BLaER1 (cell line): Measurements from ENCODE around the gene ENPP1.
"Not testable (repeated sequence)": the region's sequence is repeated elsewhere in the genome, so short reads cannot be mapped to it uniquely, and the experiment has no call there.

Experiments used
- H3K27ac ChIP-seq: shearing (Covaris generic); formaldehyde crosslinking; 2 replicates; pipeline ENCODE4 v1.8.1; 2022
- H3K27me3 ChIP-seq: shearing (Covaris generic); formaldehyde crosslinking; 2 replicates; pipeline ENCODE4 v1.8.1; 2022
- H3K36me3 ChIP-seq: shearing (Covaris generic); formaldehyde crosslinking; 2 replicates; pipeline ENCODE4 v1.8.1; 2022
- H3K4me1 ChIP-seq: shearing (Covaris generic); formaldehyde crosslinking; 2 replicates; pipeline ENCODE4 v1.8.1; 2022
- H3K4me2 ChIP-seq: shearing (Covaris generic); formaldehyde crosslinking; 2 replicates; pipeline ENCODE4 v1.8.1; 2022
- H3K4me3 ChIP-seq: shearing (Covaris generic); formaldehyde crosslinking; 2 replicates; pipeline ENCODE4 v1.8.1; 2022
- H3K9ac ChIP-seq: shearing (Covaris generic); formaldehyde crosslinking; 2 replicates; pipeline ENCODE4 v1.8.1; 2022
- H3K9me3 ChIP-seq: shearing (Covaris generic); formaldehyde crosslinking; 2 replicates; pipeline ENCODE4 v1.8.1; 2022
- H4K20me1 ChIP-seq: shearing (Covaris generic); formaldehyde crosslinking; 2 replicates; pipeline ENCODE4 v1.8.1; 2022
- Cebpa-rat ChIP-seq: shearing (Covaris generic); IDR thresholded peaks from 2 replicates; pipeline ENCODE4 v1.8.1; 2022

Gene ENPP1

DNA sequence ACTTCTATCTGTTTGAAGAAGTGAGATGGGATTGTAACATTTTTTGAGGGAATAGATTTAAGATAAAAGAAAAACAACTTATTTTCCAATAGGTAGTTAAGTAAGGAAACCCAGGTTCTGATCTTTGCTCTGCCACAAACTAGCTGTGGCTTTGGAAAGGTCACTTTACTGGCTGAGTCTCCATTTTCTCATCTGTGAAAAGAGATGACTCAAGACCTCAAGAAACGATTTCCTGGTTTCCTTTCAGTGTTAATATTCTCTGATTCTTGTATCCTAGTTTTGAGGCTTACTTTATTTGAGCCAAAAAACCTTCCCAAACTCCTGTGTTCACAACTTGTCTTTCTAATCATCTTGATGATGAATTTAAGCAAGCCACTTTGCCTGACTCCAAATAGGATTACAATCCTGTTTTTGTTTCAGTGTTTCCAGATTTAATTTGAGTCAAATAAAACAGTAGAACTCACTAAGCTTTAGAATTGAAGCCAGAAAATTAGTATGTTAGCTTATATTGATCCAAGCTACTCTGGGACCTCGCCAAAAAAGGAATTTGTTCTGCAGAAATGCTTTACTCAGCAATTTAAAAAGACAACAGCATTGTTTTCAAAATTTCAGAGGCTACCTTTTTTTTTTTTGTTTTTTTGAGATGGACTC is 51.1 kb downstream of the ENPP1 start:
- no peak overlapping the region for H3K27ac ChIP-seq
- no peaks in the 10 kb centered on the region for H3K27me3 ChIP-seq
- H3K36me3 ChIP-seq = no peaks in the 10 kb centered on the region
- no peaks in the 10 kb centered on the region for H4K20me1 ChIP-seq
- no peak overlapping the region for H3K4me3 ChIP-seq
- H3K9me3 ChIP-seq = no peaks in the 10 kb centered on the region
- H3K4me2 ChIP-seq = no peak overlapping the region
- TF ChIP-seq Cebpa-rat = no peak
- no peak overlapping the region for H3K9ac ChIP-seq
- no peaks in the 10 kb centered on the region for H3K4me1 ChIP-seq

DNA sequence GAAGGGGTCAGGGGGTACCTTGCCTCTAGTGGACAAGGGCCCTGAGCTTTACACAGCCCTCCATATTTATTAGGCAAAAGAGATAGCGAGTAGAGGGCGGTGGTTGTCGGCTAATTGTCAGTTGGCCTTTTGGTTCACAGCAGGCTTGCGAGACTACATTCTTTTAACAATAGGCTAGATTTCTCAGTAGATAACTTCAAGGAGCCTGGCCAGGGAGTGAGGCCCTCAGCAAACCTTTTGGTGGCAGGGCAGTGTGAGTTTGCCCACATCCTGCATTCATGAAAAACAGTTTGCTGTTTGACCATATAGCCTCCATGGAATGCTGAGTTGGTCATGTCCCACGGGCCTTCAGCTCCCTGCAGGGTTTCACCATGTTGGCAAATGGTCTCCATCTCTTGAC is 51.8 kb downstream of the ENPP1 start:
- not testable (repeated sequence) for H3K27ac ChIP-seq, H3K4me2 ChIP-seq, H3K4me3 ChIP-seq, H3K36me3 ChIP-seq, H3K27me3 ChIP-seq, H3K9ac ChIP-seq, H3K4me1 ChIP-seq, H3K9me3 ChIP-seq, H4K20me1 ChIP-seq

DNA sequence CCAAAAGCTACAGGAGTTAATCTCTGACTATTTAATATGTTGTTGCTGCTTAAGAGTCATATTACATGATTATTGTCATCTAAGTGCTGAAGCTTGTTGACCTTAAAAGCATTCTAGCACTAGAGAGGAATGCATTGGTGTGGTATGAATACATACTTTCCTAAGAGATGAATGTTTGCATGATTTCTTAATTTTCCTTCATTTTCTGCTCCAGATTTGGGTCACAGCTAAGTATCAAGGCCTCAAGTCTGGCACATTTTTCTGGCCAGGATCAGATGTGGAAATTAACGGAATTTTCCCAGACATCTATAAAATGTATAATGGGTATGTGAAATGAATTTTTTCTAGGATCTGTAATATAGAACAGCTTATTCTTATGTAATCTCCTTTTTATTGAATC is 53.6 kb downstream of the ENPP1 start:
- Histone ChIP-seq H3K27ac (no peak overlapping the region), H3K4me1 (no peaks in the 10 kb centered on the region), H3K9me3 (no peaks in the 10 kb centered on the region), H3K4me3 (no peak overlapping the region), H3K36me3 (no peaks in the 10 kb centered on the region), H4K20me1 (no peaks in the 10 kb centered on the region), H3K4me2 (no peak overlapping the region), H3K27me3 (no peaks in the 10 kb centered on the region), H3K9ac (no peak overlapping the region)
- TF ChIP-seq Cebpa-rat = no peak

GRCh38 chr6:131862476-131862875 is 54.7 kb downstream of the ENPP1 start:
- H3K9ac ChIP-seq = no peak overlapping the region
- no peaks in the 10 kb centered on the region for H4K20me1 ChIP-seq
- no peaks in the 10 kb centered on the region for H3K9me3 ChIP-seq
- H3K4me2 ChIP-seq = no peak overlapping the region
- no peaks in the 10 kb centered on the region for H3K4me1 ChIP-seq
- no peak for TF ChIP-seq Cebpa-rat
- H3K27ac ChIP-seq = no peak overlapping the region
- H3K27me3 ChIP-seq = no peaks in the 10 kb centered on the region
- H3K36me3 ChIP-seq = no peaks in the 10 kb centered on the region
- H3K4me3 ChIP-seq = no peak overlapping the region

GRCh38 chr6:131867744-131868143 is 59.9 kb downstream of the ENPP1 start:
- H3K9me3 ChIP-seq = no peaks in the 10 kb centered on the region
- H4K20me1 ChIP-seq = no peaks in the 10 kb centered on the region
- no peaks in the 10 kb centered on the region for H3K36me3 ChIP-seq
- H3K9ac ChIP-seq = no peak overlapping the region
- H3K4me3 ChIP-seq = no peak overlapping the region
- H3K27ac ChIP-seq = no peak overlapping the region
- no peaks in the 10 kb centered on the region for H3K4me1 ChIP-seq
- TF ChIP-seq Cebpa-rat = no peak
- no peaks in the 10 kb centered on the region for H3K27me3 ChIP-seq
- H3K4me2 ChIP-seq = no peak overlapping the region

DNA sequence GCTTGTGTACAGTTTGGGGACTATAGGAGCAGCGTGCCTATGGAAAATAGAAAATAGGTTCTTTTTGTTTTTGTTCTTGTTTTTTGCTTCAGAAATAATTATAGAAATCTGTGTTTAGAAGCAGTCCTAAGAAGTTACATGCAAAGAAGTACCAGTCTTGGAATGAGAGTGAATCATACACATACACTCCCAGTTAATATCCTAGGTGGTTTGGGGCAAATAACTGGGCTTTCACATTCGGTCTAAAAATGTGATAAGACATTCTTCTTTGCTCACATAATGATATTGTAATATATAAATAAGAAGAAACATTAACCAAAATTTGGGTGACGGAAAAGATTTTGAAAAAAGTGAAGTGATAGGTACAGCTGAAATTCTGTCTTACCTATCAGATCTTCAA is 61.0 kb downstream of the ENPP1 start:
- no peaks in the 10 kb centered on the region for H4K20me1 ChIP-seq
- H3K4me2 ChIP-seq = no peak overlapping the region
- no peak overlapping the region for H3K27ac ChIP-seq
- no peaks in the 10 kb centered on the region for H3K4me1 ChIP-seq
- H3K4me3 ChIP-seq = no peak overlapping the region
- no peaks in the 10 kb centered on the region for H3K36me3 ChIP-seq
- no peaks in the 10 kb centered on the region for H3K27me3 ChIP-seq
- no peaks in the 10 kb centered on the region for H3K9me3 ChIP-seq
- TF ChIP-seq Cebpa-rat = no peak
- H3K9ac ChIP-seq = no peak overlapping the region

DNA sequence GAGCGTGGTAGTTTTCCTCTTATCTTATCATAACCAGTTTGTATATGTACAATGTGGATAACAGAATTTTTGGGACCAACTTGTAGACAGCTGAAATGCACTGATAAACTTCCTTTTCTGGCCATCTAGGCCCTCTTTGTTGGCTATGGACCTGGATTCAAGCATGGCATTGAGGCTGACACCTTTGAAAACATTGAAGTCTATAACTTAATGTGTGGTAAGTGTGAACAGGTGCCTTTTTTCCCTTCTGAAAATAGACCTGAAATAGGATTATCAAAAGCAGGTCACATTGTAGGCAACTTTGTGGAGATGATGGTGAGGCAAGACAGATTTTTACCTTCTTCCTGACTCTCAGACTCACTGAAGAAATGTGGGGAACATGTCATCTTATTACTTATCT is 67.8 kb downstream of the ENPP1 start:
- no peaks in the 10 kb centered on the region for H3K4me1 ChIP-seq
- no peak overlapping the region for H3K4me2 ChIP-seq
- no peak overlapping the region for H3K4me3 ChIP-seq
- no peaks in the 10 kb centered on the region for H3K36me3 ChIP-seq
- H3K9ac ChIP-seq = no peak overlapping the region
- no peaks in the 10 kb centered on the region for H3K9me3 ChIP-seq
- no peak for TF ChIP-seq Cebpa-rat
- H3K27ac ChIP-seq = no peak overlapping the region
- H3K27me3 ChIP-seq = no peaks in the 10 kb centered on the region
- H4K20me1 ChIP-seq = no peaks in the 10 kb centered on the region

GRCh38 chr6:131876545-131876944 is 68.7 kb downstream of the ENPP1 start:
- Histone ChIP-seq H3K4me1 (no peaks in the 10 kb centered on the region), H3K27ac (no peak overlapping the region), H3K36me3 (no peaks in the 10 kb centered on the region), H3K4me2 (no peak overlapping the region), H3K9ac (no peak overlapping the region), H3K9me3 (no peaks in the 10 kb centered on the region), H4K20me1 (no peaks in the 10 kb centered on the region), H3K4me3 (no peak overlapping the region), H3K27me3 (no peaks in the 10 kb centered on the region)
- no peak for TF ChIP-seq Cebpa-rat

- TF ChIP-seq Cebpa-rat = no peak
- H3K9me3 ChIP-seq = no peaks in the 10 kb centered on the region
- H3K4me1 ChIP-seq = no peaks in the 10 kb centered on the region
- H3K27me3 ChIP-seq = no peaks in the 10 kb centered on the region
- no peaks in the 10 kb centered on the region for H3K36me3 ChIP-seq
- no peaks in the 10 kb centered on the region for H4K20me1 ChIP-seq
- no peak overlapping the region for H3K4me3 ChIP-seq
- no peak overlapping the region for H3K27ac ChIP-seq
- no peak overlapping the region for H3K9ac ChIP-seq
- H3K4me2 ChIP-seq = no peak overlapping the region
Observed at GRCh38 chr6:131877999-131878789, 70.4 kb downstream of the ENPP1 start.

- Histone ChIP-seq H3K9ac (no peak overlapping the region), H3K4me1 (no peaks in the 10 kb centered on the region), H4K20me1 (no peaks in the 10 kb centered on the region), H3K27ac (no peak overlapping the region), H3K9me3 (no peaks in the 10 kb centered on the region), H3K4me2 (no peak overlapping the region), H3K36me3 (no peaks in the 10 kb centered on the region), H3K27me3 (no peaks in the 10 kb centered on the region), H3K4me3 (no peak overlapping the region)
- no peak for TF ChIP-seq Cebpa-rat
Observed at GRCh38 chr6:131883016-131883415, 75.2 kb downstream of the ENPP1 start.

GRCh38 chr6:131885237-131885636 is 77.4 kb downstream of the ENPP1 start:
- Histone ChIP-seq H3K9ac (no peak overlapping the region), H3K4me1 (no peaks in the 10 kb centered on the region), H4K20me1 (no peaks in the 10 kb centered on the region), H3K4me2 (no peak overlapping the region), H3K4me3 (no peak overlapping the region), H3K36me3 (no peaks in the 10 kb centered on the region), H3K27ac (no peak overlapping the region), H3K27me3 (no peaks in the 10 kb centered on the region), H3K9me3 (no peaks in the 10 kb centered on the region)
- TF ChIP-seq Cebpa-rat = no peak
